Duodenal mucosa (tissue), 2 donors: Measurements from ENCODE around the gene HYAL2.
"Not testable (repeated sequence)": the region's sequence is repeated elsewhere in the genome, so short reads cannot be mapped to it uniquely, and the experiment has no call there.

ENCODE experiments used
- H3K27ac ChIP-seq: one replicate; pipeline ENCODE4 v1.7.0; 2013; ENCODE audit warnings: low read depth, low read length
- H3K27me3 ChIP-seq, 2 donors: one replicate each; pipeline ENCODE4 v1.7.0; 2013; ENCODE audit warnings: low read length in 2 of 2, control low read depth in 1 of 2; ENCODE audit not compliant: insufficient read depth in 2 of 2, control insufficient read depth in 1 of 2
- H3K36me3 ChIP-seq, 2 donors: one replicate each; pipeline ENCODE4 v1.7.0; 2013; ENCODE audit warnings: low read length in 2 of 2, control low read depth in 1 of 2; ENCODE audit not compliant: insufficient read depth in 2 of 2, control insufficient read depth in 1 of 2
- H3K4me1 ChIP-seq, 2 donors: one replicate each; pipeline ENCODE4 v1.7.0; 2013; ENCODE audit warnings: low read length in 2 of 2, control low read depth in 1 of 2; ENCODE audit not compliant: insufficient read depth in 2 of 2, control insufficient read depth in 1 of 2
- H3K4me3 ChIP-seq, 2 donors: one replicate each; pipeline ENCODE4 v1.7.0; 2013; ENCODE audit warnings: low read length in 2 of 2, low read depth in 1 of 2
- H3K9ac ChIP-seq, 2 donors: one replicate each; pipeline ENCODE4 v1.7.0; 2013; ENCODE audit warnings: low read length in 2 of 2, low read depth in 1 of 2
- H3K9me3 ChIP-seq, 2 donors: one replicate each; pipeline ENCODE4 v1.7.0; 2013; ENCODE audit warnings: low read length in 2 of 2, control low read depth in 1 of 2; ENCODE audit not compliant: control insufficient read depth in 1 of 2

The HYAL2 gene

GRCh38 chr3:50316657-50317242 lies 5.8 kb downstream of the HYAL2 start:
- Histone ChIP-seq H3K27ac (peak overlapping the region; percentile 74), H3K4me3 (peak overlapping the region; percentile 32 to 44), H3K27me3 (no peaks in the 10 kb centered on the region), H3K9me3 (no peaks in the 10 kb centered on the region), H3K36me3 (peaks cover 8 to 19% of the 10 kb centered on the region in 2 donors), H3K4me1 (peaks cover 47% of the 10 kb centered on the region in 2 donors), H3K9ac (peak overlapping the region; percentile 60 to 72)

- Histone ChIP-seq H3K36me3 (peaks cover 8 to 19% of the 10 kb centered on the region in 2 donors), H3K27me3 (no peaks in the 10 kb centered on the region), H3K27ac (no peak overlapping the region), H3K9me3 (no peaks in the 10 kb centered on the region), H3K4me3 (no peak overlapping the region), H3K9ac (no peak overlapping the region), H3K4me1 (peaks cover 38% of the 10 kb centered on the region in 2 donors)
These were observed 7.7 kb downstream of the HYAL2 start for GRCh38 chr3:50314816-50315215.

GRCh38 chr3:50314342-50314741 lies 8.2 kb downstream of the HYAL2 start:
- H3K27me3 ChIP-seq: no peaks in the 10 kb centered on the region
- H3K9me3 ChIP-seq: no peaks in the 10 kb centered on the region
- peaks cover 33% of the 10 kb centered on the region in 2 donors for H3K4me1 ChIP-seq
- H3K27ac ChIP-seq: no peak overlapping the region
- peak overlapping the region in 1 of 2 donors; percentile 13 for H3K9ac ChIP-seq
- H3K36me3 ChIP-seq: peaks cover 8 to 16% of the 10 kb centered on the region in 2 donors
- H3K4me3 ChIP-seq: no peak overlapping the region

GRCh38 chr3:50312041-50312440 lies 10.5 kb downstream of the HYAL2 start:
- not testable (repeated sequence) for H3K27ac ChIP-seq, H3K36me3 ChIP-seq, H3K27me3 ChIP-seq, H3K9me3 ChIP-seq, H3K4me3 ChIP-seq, H3K9ac ChIP-seq
- H3K4me1 ChIP-seq: peaks cover 10% of the 10 kb centered on the region in 2 donors

GRCh38 chr3:50304601-50305000 lies 17.9 kb downstream of the HYAL2 start:
- Histone ChIP-seq H3K36me3 (no peaks in the 10 kb centered on the region), H3K9me3 (no peaks in the 10 kb centered on the region), H3K4me1 (peaks cover 17 to 26% of the 10 kb centered on the region in 2 donors), H3K27me3 (no peaks in the 10 kb centered on the region), H3K9ac (no peak overlapping the region), H3K27ac (no peak overlapping the region), H3K4me3 (no peak overlapping the region)

GRCh38 chr3:50303013-50303815 lies 19.3 kb downstream of the HYAL2 start, which contains the start of gene HYAL1:
Gene HYAL1, minus strand, starts transcription at chr3:50303574. Its CDS starts 618 bp downstream, at chr3:50302956.
- H3K4me3 ChIP-seq: peak within 1 kb of the TSS; percentile 35 to 36
- H3K36me3 ChIP-seq: no peaks in the 10 kb centered on the region
- H3K4me1 ChIP-seq: peaks cover 25 to 34% of the 10 kb centered on the region in 2 donors
- H3K9me3 ChIP-seq: no peaks in the 10 kb centered on the region
- no peaks in the 10 kb centered on the region for H3K27me3 ChIP-seq
- H3K9ac ChIP-seq: peak within 1 kb of the TSS; percentile 18 to 32
- peak within 1 kb of the TSS; percentile 62 for H3K27ac ChIP-seq

- Histone ChIP-seq H3K27me3 (no peaks in the 10 kb centered on the region), H3K4me1 (peaks cover 31 to 38% of the 10 kb centered on the region in 2 donors), H3K9me3 (no peaks in the 10 kb centered on the region), H3K36me3 (no peaks in the 10 kb centered on the region), H3K9ac (peak overlapping the region in 1 of 2 donors; percentile 32), H3K4me3 (peak overlapping the region; percentile 35 to 36), H3K27ac (peak overlapping the region; percentile 62)
These were observed 20.2 kb downstream of the HYAL2 start for GRCh38 chr3:50302095-50303012.

- Histone ChIP-seq H3K4me3 (peak overlapping the region; percentile 62 to 74), H3K27me3 (no peaks in the 10 kb centered on the region), H3K36me3 (no peaks in the 10 kb centered on the region), H3K9ac (peak overlapping the region; percentile 75 to 76), H3K27ac (peak overlapping the region; percentile 85), H3K4me1 (peaks cover 31 to 39% of the 10 kb centered on the region in 2 donors), H3K9me3 (no peaks in the 10 kb centered on the region)
These were observed 21.8 kb downstream of the HYAL2 start for GRCh38 chr3:50300681-50301254.

- Histone ChIP-seq H3K9me3 (no peaks in the 10 kb centered on the region), H3K4me1 (peaks cover 31 to 39% of the 10 kb centered on the region in 2 donors), H3K9ac (peak overlapping the region; percentile 75 to 76), H3K4me3 (peak overlapping the region; percentile 62 to 74), H3K36me3 (no peaks in the 10 kb centered on the region), H3K27me3 (no peaks in the 10 kb centered on the region), H3K27ac (peak overlapping the region; percentile 85)
These were observed 22.4 kb downstream of the HYAL2 start for GRCh38 chr3:50299929-50300680.
